ENCODE data around the gene PRKCE. TPM values are rescaled to one million over a fixed set of nuclear protein-coding genes. Genes with fewer than 3 reads are reported as not detected.
"Not testable (repeated sequence)": the region's sequence is repeated elsewhere in the genome, so short reads cannot be mapped to it uniquely, and the experiment has no call there.

Gene PRKCE
- total and polyA plus RNA-seq, 2 donors (not counting 1 experiment from before 2014, with no cell fraction given): 14.1 to 19.0 TPM

GRCh38 chr2:45913539-45913938 is 262.1 kb downstream of the PRKCE start:
- Histone ChIP-seq H3K4me2 (ENCODE audit: extremely low read depth, insufficient read depth, low read length) (no peak overlapping the region), H2AFZ (ENCODE audit: low read length) (no peak overlapping the region), H4K20me1 (ENCODE audit: control insufficient read depth, extremely low read depth, insufficient read depth, low read length) (no peaks in the 10 kb centered on the region), H3K27me3 (ENCODE audit: control insufficient read depth, insufficient read depth, low read length) (no peaks in the 10 kb centered on the region), H3K9ac (ENCODE audit: insufficient read depth, low read length) (no peak overlapping the region), H3K27ac (ENCODE audit: insufficient read depth, low read length) (no peak overlapping the region), H3K79me2 (ENCODE audit: control insufficient read depth, insufficient read depth, low read length) (no peaks in the 10 kb centered on the region), H3K4me3 (replicated peaks in 1 of 4; ENCODE audit: control extremely low read depth in 1 of 4, insufficient read depth in 1 of 4, low read depth in 3 of 4, low read length in 4 of 4) (no peak overlapping the region), H3K4me1 (ENCODE audit: control insufficient read depth, extremely low read depth, insufficient read depth, low read length) (no peaks in the 10 kb centered on the region), H3K9me3 (ENCODE audit: control insufficient read depth, insufficient read depth, low read depth, low read length) (no peaks in the 10 kb centered on the region), H3K36me3 (ENCODE audit: control insufficient read depth, insufficient read depth, low read length) (no peaks in the 10 kb centered on the region)
- DNase-seq (ENCODE audit: low read depth in 2 of 2): no peak
- TF ChIP-seq EZH2 (IDR thresholded peaks at IDR 0.05; ENCODE audit: low read length, missing control alignments) (no peak), CTCF (conservative IDR thresholded peaks at IDR 0.05 in 1 of 2, IDR thresholded peaks at IDR 0.05 in 1 of 2; ENCODE audit: low read depth in 1 of 2, low read length in 2 of 2) (no peak)

- H3K79me2 ChIP-seq (ENCODE audit: control insufficient read depth, insufficient read depth, low read length): no peaks in the 10 kb centered on the region
- no peak overlapping the region for H3K27ac ChIP-seq (ENCODE audit: insufficient read depth, low read length)
- TF ChIP-seq CTCF (conservative IDR thresholded peaks at IDR 0.05 in 1 of 2, IDR thresholded peaks at IDR 0.05 in 1 of 2; ENCODE audit: low read depth in 1 of 2, low read length in 2 of 2): no peak
- TF ChIP-seq EZH2 (IDR thresholded peaks at IDR 0.05; ENCODE audit: low read length, missing control alignments): no peak
- no peaks in the 10 kb centered on the region for H3K4me1 ChIP-seq (ENCODE audit: control insufficient read depth, extremely low read depth, insufficient read depth, low read length)
- no peaks in the 10 kb centered on the region for H4K20me1 ChIP-seq (ENCODE audit: control insufficient read depth, extremely low read depth, insufficient read depth, low read length)
- H3K4me3 ChIP-seq (replicated peaks in 1 of 4; ENCODE audit: control extremely low read depth in 1 of 4, insufficient read depth in 1 of 4, low read depth in 3 of 4, low read length in 4 of 4): no peak overlapping the region
- H3K27me3 ChIP-seq (ENCODE audit: control insufficient read depth, insufficient read depth, low read length): no peaks in the 10 kb centered on the region
- no peak overlapping the region for H3K4me2 ChIP-seq (ENCODE audit: extremely low read depth, insufficient read depth, low read length)
- H3K9ac ChIP-seq (ENCODE audit: insufficient read depth, low read length): no peak overlapping the region
- H3K9me3 ChIP-seq (ENCODE audit: control insufficient read depth, insufficient read depth, low read depth, low read length): no peaks in the 10 kb centered on the region
- no peak for DNase-seq (ENCODE audit: low read depth in 2 of 2)
- no peak overlapping the region for H2AFZ ChIP-seq (ENCODE audit: low read length)
- H3K36me3 ChIP-seq (ENCODE audit: control insufficient read depth, insufficient read depth, low read length): no peaks in the 10 kb centered on the region
These were observed 264.0 kb downstream of the PRKCE start for GRCh38 chr2:45915523-45915922.

- not testable (repeated sequence) for H3K27me3 ChIP-seq (ENCODE audit: control insufficient read depth, insufficient read depth, low read length); H3K4me2 ChIP-seq (ENCODE audit: extremely low read depth, insufficient read depth, low read length); H3K79me2 ChIP-seq (ENCODE audit: control insufficient read depth, insufficient read depth, low read length); H4K20me1 ChIP-seq (ENCODE audit: control insufficient read depth, extremely low read depth, insufficient read depth, low read length); H3K4me1 ChIP-seq (ENCODE audit: control insufficient read depth, extremely low read depth, insufficient read depth, low read length); H3K27ac ChIP-seq (ENCODE audit: insufficient read depth, low read length); H3K4me3 ChIP-seq (replicated peaks in 1 of 4; ENCODE audit: control extremely low read depth in 1 of 4, insufficient read depth in 1 of 4, low read depth in 3 of 4, low read length in 4 of 4); H3K9ac ChIP-seq (ENCODE audit: insufficient read depth, low read length); DNase-seq (ENCODE audit: low read depth in 2 of 2); H3K9me3 ChIP-seq (ENCODE audit: control insufficient read depth, insufficient read depth, low read depth, low read length); H3K36me3 ChIP-seq (ENCODE audit: control insufficient read depth, insufficient read depth, low read length); H2AFZ ChIP-seq (ENCODE audit: low read length)
These were observed 266.2 kb downstream of the PRKCE start for GRCh38 chr2:45917561-45918176.

Measured in fibroblast of lung (primary cell).